Suprapubic skin (tissue), 4 donors: ENCODE measurements around the gene DNAJC15. TPM values are rescaled to one million over a fixed set of nuclear protein-coding genes. Genes with fewer than 3 reads are reported as not detected.

Experiments
- DNase-seq, 2 donors: peaks; one replicate each; pipeline ENCODE4 v3.0.0-alpha.2; 2019; ENCODE audit warnings: low spot score in 2 of 2
- H3K27ac ChIP-seq: fragments of 200-600 bp; sonication (generic); one replicate; pipeline ENCODE4 v1.5.1; 2019
- H3K27me3 ChIP-seq: fragments of 200-600 bp; sonication (generic); one replicate; pipeline ENCODE4 v1.5.1; 2019
- H3K36me3 ChIP-seq: fragments of 200-600 bp; sonication (generic); one replicate; pipeline ENCODE4 v1.5.1; 2019
- H3K4me1 ChIP-seq: fragments of 200-600 bp; sonication (generic); one replicate; pipeline ENCODE4 v1.5.1; 2019
- H3K4me3 ChIP-seq: fragments of 200-600 bp; sonication (generic); one replicate; pipeline ENCODE4 v1.5.1; 2019; ENCODE audit warnings: mild to moderate bottlenecking
- H3K9me3 ChIP-seq: fragments of 200-600 bp; sonication (generic); one replicate; pipeline ENCODE4 v1.5.1; 2019
- EP300 ChIP-seq: sonication (generic); formaldehyde crosslinking; IDR thresholded peaks from one replicate; pipeline ENCODE4 v1.6.1; 2017; ENCODE audit warnings: antibody characterized with exemption
- POLR2A ChIP-seq, 2 donors: fragments of 450-650 bp; IDR thresholded peaks; one replicate each; pipeline ENCODE4 v1.6.1; 2017; ENCODE audit warnings: antibody characterized with exemption in 2 of 2, mild to moderate bottlenecking in 2 of 2, moderate library complexity in 2 of 2
- POLR2AphosphoS5 ChIP-seq, 3 donors: sonication (generic); formaldehyde crosslinking; IDR thresholded peaks; one replicate each; pipeline ENCODE4 v1.6.1; 2017; ENCODE audit warnings: antibody characterized with exemption in 3 of 3
- WGBS: methylation state at CpG from one replicate; pipeline ENCODE4 v1.1.5; 2018; 5-methylcytosine and 5-hydroxymethylcytosine counted together
- total RNA-seq, 4 donors: library from RNA; depleted of rRNA; stranded (reverse); fragments of >200 nt; gene quantifications; one replicate each; pipeline ENCODE4 v1.1.0, GENCODE V29; 2016
- TF ChIP-seq, protein P1 (sequence below), 2 donors: fragments of 200-600 bp in 1 of 2; fragments of 450-650 bp in 1 of 2; sonication (generic) in 1 of 2; IDR thresholded peaks; one replicate each; pipeline ENCODE4 v1.5.1; 2016 to 2019; ENCODE audit warnings: antibody characterized with exemption in 2 of 2, mild to moderate bottlenecking in 1 of 2, moderate library complexity in 1 of 2

Gene DNAJC15
- total RNA-seq, 4 donors from 2014 or later: 5.6 to 10.9 (median 8.0) TPM

DNA sequence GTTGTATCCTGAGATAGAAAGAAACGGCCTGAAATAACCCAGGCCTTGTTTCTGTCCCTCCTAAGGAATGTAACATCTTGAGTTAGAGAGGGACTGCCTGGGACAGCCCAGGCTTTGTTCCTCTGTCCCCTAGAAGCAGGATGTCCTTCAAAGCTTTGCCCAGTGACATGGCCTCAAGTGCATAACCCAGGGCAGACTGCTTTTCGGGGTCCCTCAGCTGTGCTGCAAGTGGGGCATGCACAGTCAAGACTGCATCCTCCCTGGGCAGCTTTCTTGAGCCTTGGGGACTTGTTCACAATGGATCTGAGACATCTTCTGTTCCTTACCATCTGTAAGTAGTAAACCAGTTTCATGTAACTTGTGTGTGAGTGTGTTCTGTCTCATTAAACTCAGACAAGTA lies 23.9 kb upstream of the DNAJC15 start:
- no peaks in the 10 kb centered on the region for H3K36me3 ChIP-seq
- no peaks in the 10 kb centered on the region for H3K4me1 ChIP-seq
- DNase-seq: no peak
- no peaks in the 10 kb centered on the region for H3K9me3 ChIP-seq
- H3K27me3 ChIP-seq: no peaks in the 10 kb centered on the region
- WGBS: 80% methylated on average over 2 of the region's 2 CpGs
- H3K27ac ChIP-seq: no peak overlapping the region
- no peak for TF ChIP-seq POLR2A (IDR thresholded peaks at IDR 0.05)
- no peak for TF ChIP-seq EP300
- TF ChIP-seq POLR2AphosphoS5 (IDR thresholded peaks at IDR 0.05): no peak
- TF ChIP-seq, protein P1, sequence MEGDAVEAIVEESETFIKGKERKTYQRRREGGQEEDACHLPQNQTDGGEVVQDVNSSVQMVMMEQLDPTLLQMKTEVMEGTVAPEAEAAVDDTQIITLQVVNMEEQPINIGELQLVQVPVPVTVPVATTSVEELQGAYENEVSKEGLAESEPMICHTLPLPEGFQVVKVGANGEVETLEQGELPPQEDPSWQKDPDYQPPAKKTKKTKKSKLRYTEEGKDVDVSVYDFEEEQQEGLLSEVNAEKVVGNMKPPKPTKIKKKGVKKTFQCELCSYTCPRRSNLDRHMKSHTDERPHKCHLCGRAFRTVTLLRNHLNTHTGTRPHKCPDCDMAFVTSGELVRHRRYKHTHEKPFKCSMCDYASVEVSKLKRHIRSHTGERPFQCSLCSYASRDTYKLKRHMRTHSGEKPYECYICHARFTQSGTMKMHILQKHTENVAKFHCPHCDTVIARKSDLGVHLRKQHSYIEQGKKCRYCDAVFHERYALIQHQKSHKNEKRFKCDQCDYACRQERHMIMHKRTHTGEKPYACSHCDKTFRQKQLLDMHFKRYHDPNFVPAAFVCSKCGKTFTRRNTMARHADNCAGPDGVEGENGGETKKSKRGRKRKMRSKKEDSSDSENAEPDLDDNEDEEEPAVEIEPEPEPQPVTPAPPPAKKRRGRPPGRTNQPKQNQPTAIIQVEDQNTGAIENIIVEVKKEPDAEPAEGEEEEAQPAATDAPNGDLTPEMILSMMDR (IDR thresholded peaks at IDR 0.05): no peak
- no peak overlapping the region for H3K4me3 ChIP-seq

DNA sequence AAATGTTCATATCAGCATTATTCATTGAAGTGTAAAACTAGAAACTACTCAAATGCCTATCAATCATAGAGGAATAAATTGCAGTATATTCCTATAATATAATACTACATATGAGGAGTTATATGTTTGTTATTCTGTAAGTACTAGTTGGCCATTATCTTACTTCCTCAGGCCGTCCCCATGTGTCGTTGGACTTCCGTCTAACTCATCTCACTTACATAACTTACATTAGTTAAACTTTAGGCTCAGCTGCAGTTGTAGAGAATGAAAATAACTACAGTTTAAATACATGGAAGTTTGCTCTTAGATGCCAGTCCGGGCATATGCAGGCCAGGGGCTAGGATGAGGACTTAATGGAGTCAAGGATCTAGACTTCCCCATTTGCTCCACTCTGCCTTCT lies 22.7 kb upstream of the DNAJC15 start:
- 63% methylated on average over 4 of the region's 4 CpGs for WGBS
- Histone ChIP-seq H3K4me1 (no peaks in the 10 kb centered on the region), H3K36me3 (no peaks in the 10 kb centered on the region), H3K27me3 (no peaks in the 10 kb centered on the region), H3K4me3 (no peak overlapping the region), H3K9me3 (no peaks in the 10 kb centered on the region), H3K27ac (no peak overlapping the region)
- no peak for TF ChIP-seq EP300
- TF ChIP-seq POLR2A (IDR thresholded peaks at IDR 0.05): no peak
- TF ChIP-seq, protein P1 (IDR thresholded peaks at IDR 0.05): no peak
- no peak for TF ChIP-seq POLR2AphosphoS5 (IDR thresholded peaks at IDR 0.05)
- DNase-seq: no peak

DNA sequence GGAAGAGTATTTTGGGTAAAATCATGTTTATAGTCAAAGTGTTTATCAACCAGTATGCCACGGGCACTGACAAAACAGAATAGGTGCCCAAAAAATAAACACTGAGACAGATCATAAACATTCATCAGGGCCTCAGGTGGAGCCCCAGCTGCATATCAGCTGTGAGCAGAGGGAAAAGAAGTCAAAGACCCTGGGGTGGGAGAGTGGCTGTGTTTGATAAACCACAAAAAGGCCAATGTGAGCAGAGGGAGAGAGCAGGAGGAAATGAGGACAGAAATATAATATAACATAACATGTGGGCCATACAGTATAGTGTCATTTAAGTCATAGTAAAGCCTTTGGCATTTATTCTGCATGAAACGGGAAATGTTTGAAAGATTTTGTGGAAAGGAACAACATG lies 21.4 kb upstream of the DNAJC15 start:
- TF ChIP-seq, protein P1 (IDR thresholded peaks at IDR 0.05): no peak
- TF ChIP-seq POLR2AphosphoS5 (IDR thresholded peaks at IDR 0.05) (no peak), EP300 (no peak), POLR2A (IDR thresholded peaks at IDR 0.05) (no peak)
- Histone ChIP-seq H3K4me1 (no peaks in the 10 kb centered on the region), H3K36me3 (no peaks in the 10 kb centered on the region), H3K27me3 (no peaks in the 10 kb centered on the region), H3K27ac (no peak overlapping the region), H3K9me3 (no peaks in the 10 kb centered on the region), H3K4me3 (no peak overlapping the region)
- no peak for DNase-seq
- 94% methylated on average over 2 of the region's 2 CpGs for WGBS

GRCh38 chr13:43003010-43003409 lies 20.4 kb upstream of the DNAJC15 start:
- DNase-seq: no peak
- Histone ChIP-seq H3K9me3 (no peaks in the 10 kb centered on the region), H3K4me3 (no peak overlapping the region), H3K4me1 (no peaks in the 10 kb centered on the region), H3K27ac (no peak overlapping the region), H3K27me3 (no peaks in the 10 kb centered on the region), H3K36me3 (no peaks in the 10 kb centered on the region)
- WGBS: 59% methylated on average over 2 of the region's 2 CpGs
- TF ChIP-seq POLR2A (IDR thresholded peaks at IDR 0.05) (no peak), POLR2AphosphoS5 (IDR thresholded peaks at IDR 0.05) (no peak), EP300 (no peak)
- TF ChIP-seq, protein P1 (IDR thresholded peaks at IDR 0.05): no peak

GRCh38 chr13:43003729-43004128 lies 19.7 kb upstream of the DNAJC15 start:
- Histone ChIP-seq H3K9me3 (no peaks in the 10 kb centered on the region), H3K4me1 (no peaks in the 10 kb centered on the region), H3K27ac (no peak overlapping the region), H3K36me3 (no peaks in the 10 kb centered on the region), H3K4me3 (no peak overlapping the region), H3K27me3 (no peaks in the 10 kb centered on the region)
- 93% methylated on average over 6 of the region's 6 CpGs for WGBS
- TF ChIP-seq, protein P1 (IDR thresholded peaks at IDR 0.05): no peak
- no peak for TF ChIP-seq EP300
- no peak for TF ChIP-seq POLR2AphosphoS5 (IDR thresholded peaks at IDR 0.05)
- TF ChIP-seq POLR2A (IDR thresholded peaks at IDR 0.05): no peak
- DNase-seq: no peak
